HG03095 (cell line): ENCODE measurements around the gene SLC38A8.

Source experiments
- ATAC-seq: cut with Tn5 transposase; IDR thresholded peaks from one replicate; pipeline ENCODE4 v1.9.1; 2021; ENCODE audit warnings: moderate library complexity; ENCODE audit not compliant: unreplicated experiment

The SLC38A8 gene

DNA sequence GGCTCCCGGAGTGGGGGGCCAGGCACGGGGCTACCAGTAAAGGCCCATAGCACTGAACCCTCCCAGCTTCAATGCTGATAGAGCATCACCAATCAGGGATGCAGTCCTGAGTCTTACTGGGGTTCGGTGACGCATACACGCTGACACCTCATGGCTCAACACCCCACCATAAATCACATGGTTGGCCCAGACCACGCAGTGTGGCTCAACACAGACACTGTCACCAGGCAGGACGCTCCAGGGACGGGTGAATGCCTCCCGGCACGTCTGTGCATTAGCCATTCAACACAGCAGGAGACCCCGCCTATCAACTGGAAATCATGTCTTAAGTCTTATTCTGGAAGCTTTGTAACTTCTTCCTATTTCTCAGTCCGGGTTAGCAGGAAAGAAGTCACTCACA is 39.6 kb downstream of the SLC38A8 start:
- ATAC-seq = no peak

- no peak for ATAC-seq
These were observed 40.9 kb downstream of the SLC38A8 start for GRCh38 chr16:84001726-84002125.

DNA sequence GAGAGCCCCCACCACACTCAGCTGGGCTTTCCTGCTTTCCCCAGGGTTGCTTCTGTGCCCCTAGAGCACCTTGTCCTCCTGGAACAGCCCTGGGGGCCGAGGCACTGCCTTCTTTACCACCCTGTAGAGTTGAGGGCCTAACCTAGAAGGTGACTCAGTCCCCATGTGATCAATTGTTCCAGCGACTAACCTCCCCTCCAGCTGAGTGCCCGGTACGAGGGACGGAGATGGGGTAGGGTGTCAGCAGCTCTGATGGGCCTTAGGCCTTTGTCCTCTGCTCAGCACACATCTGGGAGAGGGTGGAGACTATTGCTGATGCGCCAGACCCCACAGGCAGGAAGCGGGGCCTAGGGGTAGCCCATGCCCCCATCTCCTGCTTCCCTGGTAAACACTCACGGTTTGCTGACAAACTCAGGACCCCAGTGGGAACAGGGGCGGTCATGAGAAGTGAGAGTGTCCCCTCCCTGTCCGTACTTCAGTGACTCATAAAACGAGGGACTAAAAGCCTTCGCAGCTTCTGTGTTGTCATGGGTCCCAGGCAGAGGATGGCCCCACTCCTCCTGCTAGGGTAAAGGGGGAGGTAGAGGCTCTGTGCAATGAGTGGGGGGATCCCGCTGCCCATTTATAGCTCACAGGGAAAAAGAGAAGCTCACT is 41.5 kb downstream of the SLC38A8 start:
- no peak for ATAC-seq

GRCh38 chr16:83998091-83998490 is 44.5 kb downstream of the SLC38A8 start:
- no peak for ATAC-seq

GRCh38 chr16:83996481-83997252 is 45.9 kb downstream of the SLC38A8 start:
- ATAC-seq = no peak

DNA sequence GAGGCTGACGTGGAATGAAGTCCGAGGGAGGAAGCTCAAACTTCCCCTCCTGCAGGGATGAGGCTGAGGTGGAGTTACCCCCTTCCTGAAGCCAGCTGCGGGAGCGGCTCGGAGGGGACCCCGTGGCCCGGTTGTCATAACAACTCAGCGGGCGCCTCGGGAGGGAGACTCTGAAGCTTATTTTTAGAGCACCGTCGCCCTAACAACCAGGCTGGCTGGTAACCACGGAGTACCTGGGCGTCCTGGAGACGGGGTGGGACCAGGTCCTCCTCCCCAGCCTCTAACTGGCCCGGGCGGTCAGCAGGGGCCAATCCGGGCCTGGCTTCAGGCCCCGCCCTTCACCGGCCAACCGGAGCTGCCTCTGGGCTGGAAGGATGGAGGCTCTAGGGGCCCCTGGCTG is 46.8 kb downstream of the SLC38A8 start:
- ATAC-seq = no peak

- no peak for ATAC-seq
These were observed 47.9 kb downstream of the SLC38A8 start for GRCh38 chr16:83994703-83995102.

DNA sequence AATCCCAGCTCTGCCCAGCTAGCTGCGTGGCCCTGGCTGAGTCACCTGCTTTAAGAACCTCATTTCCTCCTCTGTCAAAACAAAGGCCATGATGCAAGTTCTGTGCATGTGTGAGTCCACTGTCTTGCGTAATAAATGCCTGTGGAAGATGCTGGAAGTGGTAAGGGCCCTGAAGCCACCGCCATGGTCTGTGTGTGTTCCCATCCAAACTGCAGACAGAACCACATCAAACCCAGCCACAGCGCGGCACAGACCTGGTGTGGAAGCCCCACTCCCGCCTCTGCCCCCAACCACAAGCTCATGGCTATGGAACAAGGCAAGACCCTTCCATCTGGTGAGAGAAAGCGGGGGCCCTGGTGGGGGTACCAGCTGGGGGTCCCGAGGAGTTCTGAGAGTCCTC is 48.5 kb downstream of the SLC38A8 start:
- ATAC-seq = no peak

GRCh38 chr16:83992624-83993023 is 50.0 kb downstream of the SLC38A8 start:
- no peak for ATAC-seq

- no peak for ATAC-seq
These were observed 52.1 kb downstream of the SLC38A8 start for GRCh38 chr16:83990492-83990891.

- ATAC-seq = no peak
These were observed 53.3 kb downstream of the SLC38A8 start for GRCh38 chr16:83989300-83989699.

- ATAC-seq = no peak
These were observed 59.1 kb downstream of the SLC38A8 start for GRCh38 chr16:83983491-83983890.

GRCh38 chr16:83981799-83982198 is 60.8 kb downstream of the SLC38A8 start:
- ATAC-seq = no peak

GRCh38 chr16:83980794-83981193 is 61.8 kb downstream of the SLC38A8 start:
- ATAC-seq = no peak

DNA sequence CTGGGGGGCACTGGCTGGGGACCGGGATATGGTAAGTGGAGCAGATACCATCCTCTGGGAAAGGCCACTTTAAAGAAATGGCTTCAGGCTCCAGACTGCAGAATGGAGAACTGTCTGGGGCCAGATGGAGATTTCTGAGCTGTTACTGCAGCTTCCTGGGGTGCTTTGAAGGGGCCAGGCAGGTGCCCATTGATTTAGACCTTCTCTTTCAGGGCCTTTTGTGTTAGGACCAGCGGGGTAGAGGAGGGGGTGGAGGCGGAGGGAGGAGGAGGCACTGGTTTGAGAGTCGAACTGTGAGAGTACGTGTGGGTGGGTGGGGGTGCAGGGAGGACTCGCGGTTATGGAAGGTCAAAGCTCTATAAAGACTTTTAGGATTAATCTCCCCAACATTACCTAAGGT is 63.2 kb downstream of the SLC38A8 start:
- no peak for ATAC-seq

DNA sequence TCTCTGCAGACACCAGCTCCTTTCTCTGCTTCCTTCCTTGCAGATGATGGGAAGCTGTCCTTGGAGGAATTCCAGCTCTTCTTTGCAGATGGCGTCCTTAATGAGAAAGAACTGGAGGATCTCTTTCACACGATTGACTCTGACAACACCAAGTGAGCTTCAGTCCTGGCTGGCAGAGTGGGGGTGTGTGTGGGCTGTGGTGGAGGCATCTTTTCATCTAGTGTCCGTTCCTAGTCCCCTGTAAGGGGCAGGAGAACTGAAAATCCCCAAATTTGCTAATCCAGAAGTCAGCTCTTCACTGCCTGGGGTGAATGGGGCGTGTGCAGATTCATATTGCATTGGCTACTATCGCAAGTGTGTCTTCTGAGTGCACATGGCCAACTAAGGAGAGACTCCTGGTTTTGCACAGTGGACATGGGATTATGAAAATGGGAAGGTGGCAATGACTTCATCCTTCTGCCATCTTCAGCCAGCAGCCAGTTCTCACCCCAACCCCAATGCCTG is 64.1 kb downstream of the SLC38A8 start:
- no peak for ATAC-seq

GRCh38 chr16:83977056-83977815 is 65.4 kb downstream of the SLC38A8 start:
- no peak for ATAC-seq

- ATAC-seq = no peak
These were observed 66.9 kb downstream of the SLC38A8 start for GRCh38 chr16:83975590-83976260.

DNA sequence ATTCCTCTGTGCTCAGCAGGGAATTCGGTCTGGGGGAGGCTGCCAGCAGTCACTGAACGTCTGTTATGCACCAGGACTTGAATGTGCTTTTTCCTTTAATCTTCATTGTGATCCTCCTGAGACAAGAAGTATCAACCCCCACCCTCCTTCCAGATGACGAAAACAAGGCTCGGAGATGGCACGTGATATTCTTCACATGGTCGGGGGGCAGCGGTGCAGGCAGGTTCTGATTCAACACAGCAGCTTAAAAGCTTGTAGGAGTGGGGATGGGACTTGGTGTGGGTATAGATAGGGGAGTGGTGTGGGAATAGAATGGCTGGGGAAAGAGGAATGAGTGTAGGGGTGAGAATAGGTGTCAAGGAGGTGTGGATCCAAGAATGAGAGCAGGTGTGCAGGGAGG is 68.1 kb downstream of the SLC38A8 start:
- ATAC-seq = no peak

DNA sequence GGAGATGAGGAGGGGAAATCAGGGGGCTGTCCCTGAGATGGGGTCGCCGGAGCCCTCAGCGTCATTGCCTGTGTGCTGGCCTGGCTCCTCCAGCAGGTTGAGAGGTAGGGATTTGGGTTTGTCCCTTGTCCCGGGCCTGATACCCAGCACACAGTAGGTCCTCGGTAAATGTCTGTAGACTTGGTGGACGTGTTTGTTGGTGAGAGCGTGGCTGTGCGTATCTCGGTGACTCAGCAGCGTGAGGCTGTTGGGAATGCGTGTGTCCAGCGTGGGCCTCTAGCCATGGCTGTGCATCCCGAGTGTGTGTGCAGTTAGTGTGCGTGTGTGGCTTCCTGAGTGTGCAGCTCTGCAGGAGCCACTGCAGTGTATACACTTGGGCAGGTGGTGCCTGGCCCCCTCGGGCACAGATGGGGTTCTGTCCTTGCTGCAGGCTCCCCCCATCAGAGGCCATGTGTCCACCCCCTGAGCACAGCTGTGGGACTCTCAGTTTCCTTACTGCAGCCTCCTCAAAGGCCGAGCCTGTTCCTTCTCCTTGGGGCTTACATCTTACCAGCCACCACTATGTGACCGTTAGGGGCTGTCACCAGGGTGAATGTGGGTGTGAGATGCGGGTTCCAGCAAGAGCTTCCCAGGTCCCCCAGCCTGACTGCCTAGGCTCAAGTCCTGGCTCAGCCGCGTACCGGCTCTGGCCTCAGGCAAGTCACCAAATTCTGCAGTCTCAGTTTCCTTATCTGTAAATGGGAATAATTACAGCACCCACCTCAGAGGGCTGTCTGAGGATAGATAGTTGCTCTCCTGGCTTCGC is 68.8 kb downstream of the SLC38A8 start:
- no peak for ATAC-seq
